ENCODE measurements around the gene FAT3. TPM values are rescaled to one million over a fixed set of nuclear protein-coding genes. Genes with fewer than 3 reads are reported as not detected.

Gene FAT3
- total and polyA plus RNA-seq, 2 of the 4 experiments (the other 2 are of a cell fraction), result 0.53 to 2.9 TPM

DNA sequence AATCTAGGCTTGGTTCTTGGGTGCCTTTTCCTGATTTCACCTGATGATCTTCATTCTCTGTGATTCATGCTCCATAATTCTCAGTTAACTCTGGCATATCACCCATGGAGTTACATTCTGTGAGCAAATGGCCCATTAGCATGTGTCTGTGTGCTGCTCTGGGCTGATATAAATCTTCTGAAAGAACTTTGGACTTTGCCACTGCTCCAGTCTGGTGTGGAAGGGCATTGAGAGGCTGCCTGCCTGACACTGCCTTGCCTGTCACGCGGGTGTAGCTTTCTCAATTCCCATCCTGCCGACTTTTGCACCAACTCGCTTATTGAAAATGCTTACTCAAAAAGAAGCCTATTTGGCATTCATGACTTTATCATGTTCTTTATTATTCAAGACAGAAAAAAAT is 42.2 kb downstream of the FAT3 start:
- no peaks in the 10 kb centered on the region for H3K79me1 ChIP-seq (ENCODE audit: low read depth in 1 of 2, low read length in 2 of 2)
- no peak overlapping the region for H2BK5ac ChIP-seq (ENCODE audit: low read depth, low read length, poor library complexity, severe bottlenecking)
- ChIA-PET POLR2A (ENCODE audit: unreplicated experiment) (no interaction called here), CTCF (no interaction called here)
- peak overlapping the region; percentile 46; the same call in 1 of the 2 replicates for H2BK20ac ChIP-seq (ENCODE audit: low read depth, low read length)
- no peaks in the 10 kb centered on the region for H3K36me3 ChIP-seq (ENCODE audit: control insufficient read depth, insufficient read depth, low read length)
- H3K27me3 ChIP-seq (ENCODE audit: control insufficient read depth, insufficient read depth, low read length), result no peaks in the 10 kb centered on the region
- H3K4me2 ChIP-seq (ENCODE audit: low read depth, low read length), result no peak overlapping the region
- H3K56ac ChIP-seq (ENCODE audit: extremely low read depth, insufficient read depth, low read length), result no peak overlapping the region
- H3K23ac ChIP-seq (ENCODE audit: low read depth, low read length), result no peak overlapping the region
- TF ChIP-seq RFX5 (IDR thresholded peaks at IDR 0.05; ENCODE audit: low read depth, low read length), result no peak
- TF ChIP-seq, protein P1, sequence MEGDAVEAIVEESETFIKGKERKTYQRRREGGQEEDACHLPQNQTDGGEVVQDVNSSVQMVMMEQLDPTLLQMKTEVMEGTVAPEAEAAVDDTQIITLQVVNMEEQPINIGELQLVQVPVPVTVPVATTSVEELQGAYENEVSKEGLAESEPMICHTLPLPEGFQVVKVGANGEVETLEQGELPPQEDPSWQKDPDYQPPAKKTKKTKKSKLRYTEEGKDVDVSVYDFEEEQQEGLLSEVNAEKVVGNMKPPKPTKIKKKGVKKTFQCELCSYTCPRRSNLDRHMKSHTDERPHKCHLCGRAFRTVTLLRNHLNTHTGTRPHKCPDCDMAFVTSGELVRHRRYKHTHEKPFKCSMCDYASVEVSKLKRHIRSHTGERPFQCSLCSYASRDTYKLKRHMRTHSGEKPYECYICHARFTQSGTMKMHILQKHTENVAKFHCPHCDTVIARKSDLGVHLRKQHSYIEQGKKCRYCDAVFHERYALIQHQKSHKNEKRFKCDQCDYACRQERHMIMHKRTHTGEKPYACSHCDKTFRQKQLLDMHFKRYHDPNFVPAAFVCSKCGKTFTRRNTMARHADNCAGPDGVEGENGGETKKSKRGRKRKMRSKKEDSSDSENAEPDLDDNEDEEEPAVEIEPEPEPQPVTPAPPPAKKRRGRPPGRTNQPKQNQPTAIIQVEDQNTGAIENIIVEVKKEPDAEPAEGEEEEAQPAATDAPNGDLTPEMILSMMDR (conservative IDR thresholded peaks at IDR 0.05; ENCODE audit: low read depth, low read length), result no peak
- no peak for TF ChIP-seq MAZ (IDR thresholded peaks at IDR 0.05; ENCODE audit: borderline replicate concordance, low read depth, low read length)
- no peak for TF ChIP-seq BHLHE40 (IDR thresholded peaks at IDR 0.05; ENCODE audit: low read depth, low read length)
- TF ChIP-seq, protein P2, sequence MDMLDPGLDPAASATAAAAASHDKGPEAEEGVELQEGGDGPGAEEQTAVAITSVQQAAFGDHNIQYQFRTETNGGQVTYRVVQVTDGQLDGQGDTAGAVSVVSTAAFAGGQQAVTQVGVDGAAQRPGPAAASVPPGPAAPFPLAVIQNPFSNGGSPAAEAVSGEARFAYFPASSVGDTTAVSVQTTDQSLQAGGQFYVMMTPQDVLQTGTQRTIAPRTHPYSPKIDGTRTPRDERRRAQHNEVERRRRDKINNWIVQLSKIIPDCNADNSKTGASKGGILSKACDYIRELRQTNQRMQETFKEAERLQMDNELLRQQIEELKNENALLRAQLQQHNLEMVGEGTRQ (IDR thresholded peaks at IDR 0.05; ENCODE audit: low read depth, low read length), result no peak
- TF ChIP-seq RCOR1 (IDR thresholded peaks at IDR 0.05; ENCODE audit: insufficient replicate concordance, low read length), result no peak
- TF ChIP-seq MAFK (IDR thresholded peaks at IDR 0.05; ENCODE audit: low read depth, low read length), result no peak
- TF ChIP-seq CHD1 (IDR thresholded peaks at IDR 0.05; ENCODE audit: low read depth, low read length), result no peak
- TF ChIP-seq, protein P3, sequence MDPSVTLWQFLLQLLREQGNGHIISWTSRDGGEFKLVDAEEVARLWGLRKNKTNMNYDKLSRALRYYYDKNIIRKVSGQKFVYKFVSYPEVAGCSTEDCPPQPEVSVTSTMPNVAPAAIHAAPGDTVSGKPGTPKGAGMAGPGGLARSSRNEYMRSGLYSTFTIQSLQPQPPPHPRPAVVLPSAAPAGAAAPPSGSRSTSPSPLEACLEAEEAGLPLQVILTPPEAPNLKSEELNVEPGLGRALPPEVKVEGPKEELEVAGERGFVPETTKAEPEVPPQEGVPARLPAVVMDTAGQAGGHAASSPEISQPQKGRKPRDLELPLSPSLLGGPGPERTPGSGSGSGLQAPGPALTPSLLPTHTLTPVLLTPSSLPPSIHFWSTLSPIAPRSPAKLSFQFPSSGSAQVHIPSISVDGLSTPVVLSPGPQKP (IDR thresholded peaks at IDR 0.05; ENCODE audit: borderline replicate concordance, low read depth, low read length), result no peak
- no peak for TF ChIP-seq FOS (IDR thresholded peaks at IDR 0.05; ENCODE audit: low read depth, low read length)
- no peak for TF ChIP-seq MXI1 (IDR thresholded peaks at IDR 0.05; ENCODE audit: borderline replicate concordance, low read depth, low read length)
- H2BK120ac ChIP-seq (ENCODE audit: low read depth, low read length), result no peak overlapping the region; the same call in 1 of the 2 replicates
- H3K4me1 ChIP-seq (ENCODE audit: control insufficient read depth, insufficient read depth, low read length), result peaks cover 2% of the 10 kb centered on the region; the same call in 1 of the 2 replicates
- H2AK9ac ChIP-seq (replicated peaks; ENCODE audit: low read depth, low read length, poor library complexity), result no peak overlapping the region
- peak overlapping the region; percentile 22 for H3K4ac ChIP-seq (ENCODE audit: low read depth, low read length)
- WGBS, 2 experiments (ENCODE audit: extremely low coverage in 2 of 2, insufficient read length in 1 of 2), result no CpG with 5 or more reads among the region's 4 CpGs
- intact Hi-C loops (cut with micrococcal nuclease) (loop anchor here (5.0 kb wide), 1 partner anchor 115 kb away; no protein-coding TSS in a partner anchor), dilution Hi-C loops (cut with HindIII; ENCODE audit: low sequenced_read_pairs, unreplicated experiment) (no loop called here), in situ Hi-C loops (cut with MboI; ENCODE audit: low sequenced_read_pairs) (no loop called here)
- no peak overlapping the region for H4K8ac ChIP-seq (ENCODE audit: low read depth in 2 of 2, low read length in 2 of 2)
- no TSS peak for BruUV-seq (replicated peaks)
- no peak overlapping the region; the same call in 1 of the 2 replicates for H3K14ac ChIP-seq (replicated peaks; ENCODE audit: low read depth, low read length)
- DNase-seq, result no peak
- H2BK15ac ChIP-seq (ENCODE audit: low read depth, low read length), result no peak overlapping the region
- H3K9ac ChIP-seq (ENCODE audit: low read depth, low read length), result no peak overlapping the region
- no peaks in the 10 kb centered on the region; the same call in 1 of the 2 replicates for H3K9me1 ChIP-seq (ENCODE audit: insufficient read depth, low read length)
- no peaks in the 10 kb centered on the region for H3K9me3 ChIP-seq (ENCODE audit: control insufficient read depth, insufficient read depth, low read length)
- H3K4me3 ChIP-seq (ENCODE audit: insufficient read depth, low read depth, low read length), result no peak overlapping the region
- no peak overlapping the region for H3K27ac ChIP-seq (ENCODE audit: insufficient read depth, low read length)
- ATAC-seq (ENCODE audit: low read depth), result no peak
- H2AK5ac ChIP-seq (ENCODE audit: low read depth, low read length), result no peak overlapping the region; the same call in 1 of the 2 replicates
- no peaks in the 10 kb centered on the region for H4K20me1 ChIP-seq (ENCODE audit: insufficient read depth, low read length)
- H4K91ac ChIP-seq (ENCODE audit: insufficient read depth, low read depth, low read length), result no peak overlapping the region
- no peak overlapping the region for H3K18ac ChIP-seq (ENCODE audit: low read depth, low read length)
- no peak overlapping the region for H4K5ac ChIP-seq (ENCODE audit: low read depth, low read length)
- H2AFZ ChIP-seq (replicated peaks; ENCODE audit: low read length, poor library complexity), result no peak overlapping the region

All from IMR-90 (cell line).